PC-9 (cell line): ENCODE results near the gene HGD. TPM values are rescaled to one million over a fixed set of nuclear protein-coding genes. Genes with fewer than 3 reads are reported as not detected.

Experiments used
- BruUV-seq: library from RNA; stranded (reverse); fragments of 400-500 nt; replicated peaks from 2 replicates; lab custom pipeline; 2021; lab: Mats Ljungman, UMichigan
- CTCF ChIA-PET: fragments of 300-600 bp; sonication (Branson Sonifier 250); formaldehyde crosslinking; loops from one replicate; lab custom pipeline; 2022; ENCODE audit warnings: antibody characterized with exemption; lab: Charles Lee
- POLR2A ChIA-PET: fragments of 300-600 bp; sonication (Branson Sonifier 250); formaldehyde crosslinking; loops from one replicate; lab custom pipeline; 2022; ENCODE audit warnings: antibody characterized with exemption; ENCODE audit not compliant: unreplicated experiment; lab: Charles Lee
- DNase-seq, 2 experiments: peaks; one replicate each; pipeline versions ENCODE4 v3.0.0 to v3.0.0-alpha.2; 2015 to 2022; ENCODE audit warnings: mixed read lengths in 1 of 2
- H2AFZ ChIP-seq: fragments of 200-600 bp; sonication (generic); 2 replicates; pipeline ENCODE4 v1.8.1; 2017; ENCODE audit warnings: antibody characterized with exemption
- H3F3A ChIP-seq: fragments of 200-600 bp; sonication (generic); 2 replicates; pipeline ENCODE4 v1.8.1; 2017; ENCODE audit warnings: antibody characterized with exemption, mild to moderate bottlenecking, low read depth; ENCODE audit not compliant: insufficient read depth
- H3K27ac ChIP-seq: fragments of 200-600 bp; sonication (generic); 2 replicates; pipeline ENCODE4 v1.6.1; 2016; ENCODE audit warnings: mixed run types
- H3K27me3 ChIP-seq: fragments of 200-600 bp; sonication (generic); 2 replicates; pipeline ENCODE4 v1.6.1; 2016; ENCODE audit warnings: low read depth, mixed run types; ENCODE audit not compliant: insufficient read depth
- H3K36me3 ChIP-seq: fragments of 200-600 bp; sonication (generic); 2 replicates; pipeline ENCODE4 v1.6.1; 2016; ENCODE audit warnings: low read depth, mixed run types
- H3K4me1 ChIP-seq: fragments of 200-600 bp; sonication (generic); replicated peaks from 2 replicates; pipeline ENCODE4 v1.6.1; 2016; ENCODE audit warnings: mixed run types; ENCODE audit not compliant: insufficient read depth
- H3K4me2 ChIP-seq: fragments of 200-600 bp; sonication (generic); 2 replicates; pipeline ENCODE4 v1.6.1; 2017; ENCODE audit warnings: mixed run types
- H3K4me3 ChIP-seq: fragments of 200-600 bp; sonication (generic); 2 replicates; pipeline ENCODE4 v1.6.1; 2016; ENCODE audit warnings: mixed run types
- H3K79me2 ChIP-seq: fragments of 200-600 bp; sonication (generic); 2 replicates; pipeline ENCODE4 v1.6.1; 2017; ENCODE audit warnings: low read depth, mixed run types
- H3K9me2 ChIP-seq: fragments of 200-600 bp; sonication (generic); 2 replicates; pipeline ENCODE4 v1.8.1; 2017; ENCODE audit warnings: mild to moderate bottlenecking; ENCODE audit not compliant: insufficient read depth
- H3K9me3 ChIP-seq: fragments of 200-600 bp; sonication (generic); 2 replicates; pipeline ENCODE4 v1.8.1; 2016; ENCODE audit warnings: low read depth; ENCODE audit not compliant: insufficient read depth
- H4K20me1 ChIP-seq: fragments of 200-600 bp; sonication (generic); 2 replicates; pipeline ENCODE4 v1.8.1; 2017; ENCODE audit not compliant: insufficient read depth
- EZH2 ChIP-seq: fragments of 200-600 bp; sonication (generic); IDR thresholded peaks from 2 replicates; pipeline ENCODE4 v1.8.0; 2017; ENCODE audit warnings: antibody characterized with exemption, low read depth
- intact Hi-C: fragments of 100-400 bp; cut with micrococcal nuclease; formaldehyde crosslinking; loops from one replicate; pipeline ENCODE4 v1.10.0; 2022; ENCODE audit not compliant: unreplicated experiment
- total RNA-seq: library from RNA; stranded (reverse); gene quantifications from 2 replicates; pipeline ENCODE4 v1.2.3, GENCODE V29; 2021
- TF ChIP-seq, protein P1 (sequence below): fragments of 200-600 bp; sonication (generic); conservative IDR thresholded peaks from 2 replicates; pipeline ENCODE4 v1.6.1; 2017; ENCODE audit warnings: mixed run types, antibody characterized with exemption, mild to moderate bottlenecking, moderate library complexity

Gene HGD
- total RNA-seq, 1 experiment from 2014 or later = 0.65 TPM

DNA sequence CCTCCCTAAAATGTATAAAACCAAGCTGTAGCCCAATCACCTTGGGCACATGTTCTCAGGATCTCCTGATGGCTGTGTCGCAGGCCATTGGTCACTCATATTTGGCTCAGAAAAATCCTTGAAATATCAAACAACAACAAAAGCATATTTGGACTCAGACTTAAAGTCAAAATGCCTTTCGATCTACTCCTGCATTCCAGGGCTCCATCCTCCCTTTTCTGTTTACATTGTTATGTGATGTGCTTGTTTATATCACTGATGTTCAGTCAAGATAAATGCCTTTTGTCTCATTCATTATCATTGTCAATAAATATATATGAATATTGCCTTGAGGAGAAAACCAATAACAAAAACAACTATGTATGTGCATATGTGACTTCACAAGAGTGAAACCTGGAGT, 31.7 kb downstream of the HGD start:
- Histone ChIP-seq H3K79me2 (no peaks in the 10 kb centered on the region), H2AFZ (no peak overlapping the region), H3K4me1 (no peaks in the 10 kb centered on the region), H3K9me3 (no peaks in the 10 kb centered on the region), H3K27ac (no peak overlapping the region), H3K27me3 (no peaks in the 10 kb centered on the region), H3K4me3 (no peak overlapping the region), H4K20me1 (no peaks in the 10 kb centered on the region), H3K4me2 (no peak overlapping the region), H3K9me2 (no peaks in the 10 kb centered on the region), H3F3A (no peaks in the 10 kb centered on the region), H3K36me3 (no peaks in the 10 kb centered on the region)
- BruUV-seq = no TSS peak
- POLR2A ChIA-PET = no interaction called here
- no peak for TF ChIP-seq EZH2
- TF ChIP-seq, protein P1, sequence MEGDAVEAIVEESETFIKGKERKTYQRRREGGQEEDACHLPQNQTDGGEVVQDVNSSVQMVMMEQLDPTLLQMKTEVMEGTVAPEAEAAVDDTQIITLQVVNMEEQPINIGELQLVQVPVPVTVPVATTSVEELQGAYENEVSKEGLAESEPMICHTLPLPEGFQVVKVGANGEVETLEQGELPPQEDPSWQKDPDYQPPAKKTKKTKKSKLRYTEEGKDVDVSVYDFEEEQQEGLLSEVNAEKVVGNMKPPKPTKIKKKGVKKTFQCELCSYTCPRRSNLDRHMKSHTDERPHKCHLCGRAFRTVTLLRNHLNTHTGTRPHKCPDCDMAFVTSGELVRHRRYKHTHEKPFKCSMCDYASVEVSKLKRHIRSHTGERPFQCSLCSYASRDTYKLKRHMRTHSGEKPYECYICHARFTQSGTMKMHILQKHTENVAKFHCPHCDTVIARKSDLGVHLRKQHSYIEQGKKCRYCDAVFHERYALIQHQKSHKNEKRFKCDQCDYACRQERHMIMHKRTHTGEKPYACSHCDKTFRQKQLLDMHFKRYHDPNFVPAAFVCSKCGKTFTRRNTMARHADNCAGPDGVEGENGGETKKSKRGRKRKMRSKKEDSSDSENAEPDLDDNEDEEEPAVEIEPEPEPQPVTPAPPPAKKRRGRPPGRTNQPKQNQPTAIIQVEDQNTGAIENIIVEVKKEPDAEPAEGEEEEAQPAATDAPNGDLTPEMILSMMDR = no peak
- intact Hi-C loops = no loop called here
- no peak for DNase-seq
- CTCF ChIA-PET = no interaction called here

DNA sequence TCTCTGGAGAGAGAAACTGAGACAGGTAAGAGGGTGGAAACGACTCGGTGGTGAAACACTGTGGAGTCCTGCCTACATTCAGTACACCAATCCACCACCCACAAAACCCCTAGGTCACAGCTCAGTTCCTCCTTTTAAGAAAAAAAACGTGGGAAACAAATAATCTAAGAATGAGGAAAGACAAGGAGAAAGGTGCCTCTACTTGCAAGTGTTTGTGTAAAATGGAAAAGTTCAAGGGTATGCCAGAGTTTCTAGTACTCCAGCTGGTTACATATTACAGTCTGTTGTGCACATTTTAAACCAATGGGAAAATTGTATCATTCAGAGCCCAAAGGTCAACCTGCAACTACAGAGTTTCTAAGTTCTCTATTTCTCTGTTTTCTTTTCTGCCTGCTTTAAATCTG, 32.2 kb downstream of the HGD start:
- BruUV-seq = no TSS peak
- intact Hi-C loops = no loop called here
- no peaks in the 10 kb centered on the region for H3F3A ChIP-seq
- no peak overlapping the region for H3K4me2 ChIP-seq
- POLR2A ChIA-PET = no interaction called here
- H4K20me1 ChIP-seq = no peaks in the 10 kb centered on the region
- H3K9me2 ChIP-seq = no peaks in the 10 kb centered on the region
- H3K79me2 ChIP-seq = no peaks in the 10 kb centered on the region
- H3K27ac ChIP-seq = no peak overlapping the region
- no peak for TF ChIP-seq EZH2
- TF ChIP-seq, protein P1 = no peak
- no peaks in the 10 kb centered on the region for H3K9me3 ChIP-seq
- DNase-seq = no peak
- H3K4me1 ChIP-seq = no peaks in the 10 kb centered on the region
- no peaks in the 10 kb centered on the region for H3K27me3 ChIP-seq
- H3K36me3 ChIP-seq = no peaks in the 10 kb centered on the region
- H3K4me3 ChIP-seq = no peak overlapping the region
- no peak overlapping the region for H2AFZ ChIP-seq
- CTCF ChIA-PET = interaction anchor here (0.6 kb wide), 1 partner anchor 1409 kb away, joined by 18 read pairs; no protein-coding TSS in a partner anchor

DNA sequence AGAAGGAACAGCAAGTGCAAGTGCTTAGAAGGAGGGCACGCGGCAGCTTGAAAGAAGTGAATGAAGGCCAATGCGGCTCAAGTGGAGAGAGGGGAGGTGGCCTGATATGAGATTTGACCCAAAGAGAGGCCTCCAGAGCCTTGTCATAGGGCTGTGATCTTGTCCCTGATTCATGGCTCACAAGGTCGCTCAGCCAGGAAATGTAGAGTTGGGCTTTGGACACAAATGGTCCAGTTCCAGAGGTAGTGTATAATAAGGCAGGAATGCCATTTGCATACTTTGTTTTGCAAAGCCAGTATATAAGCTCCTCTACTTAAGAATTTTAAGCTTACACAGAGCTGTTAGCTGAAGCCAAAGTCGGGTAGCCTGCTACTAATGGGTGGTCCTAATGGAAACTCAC, 33.7 kb downstream of the HGD start:
- CTCF ChIA-PET = no interaction called here
- intact Hi-C loops = no loop called here

More for the DNA sequence above, 33.7 kb downstream of the HGD start:
- no TSS peak for BruUV-seq
- Histone ChIP-seq H3K4me2 (no peak overlapping the region), H3K9me3 (no peaks in the 10 kb centered on the region), H3F3A (no peaks in the 10 kb centered on the region), H3K4me1 (no peaks in the 10 kb centered on the region), H4K20me1 (no peaks in the 10 kb centered on the region), H3K4me3 (no peak overlapping the region), H2AFZ (no peak overlapping the region), H3K27ac (no peak overlapping the region), H3K79me2 (no peaks in the 10 kb centered on the region), H3K36me3 (no peaks in the 10 kb centered on the region), H3K9me2 (no peaks in the 10 kb centered on the region), H3K27me3 (no peaks in the 10 kb centered on the region)
- TF ChIP-seq EZH2 = no peak
- TF ChIP-seq, protein P1 = no peak
- POLR2A ChIA-PET = no interaction called here
- DNase-seq = no peak
